22Rv1 (cell line): Measurements from ENCODE around the gene PIKFYVE.
"Not testable (repeated sequence)": the region's sequence is repeated elsewhere in the genome, so short reads cannot be mapped to it uniquely, and the experiment has no call there.

Experiments used
- CTCF ChIP-seq: fragments of 450-650 bp; IDR thresholded peaks from 2 replicates; pipeline ENCODE4 v1.5.1; 2017; ENCODE audit warnings: mild to moderate bottlenecking
- ZFX ChIP-seq: fragments of 450-650 bp; IDR thresholded peaks from 2 replicates; pipeline ENCODE4 v1.6.1; 2017; ENCODE audit warnings: antibody characterized with exemption, borderline replicate concordance

- not testable (repeated sequence) for TF ChIP-seq CTCF, ZFX
These were observed 1.5 kb downstream of the PIKFYVE start for GRCh38 chr2:208267526-208267925.
